GM19239 (cell line): ENCODE data around the gene DSTN.

ENCODE experiments used
- DNase-seq: peaks from one replicate; pipeline ENCODE4 v3.0.0; 2011; ENCODE audit warnings: low spot score; ENCODE audit not compliant: insufficient read length
- FAIRE-seq: peaks from 2 replicates; lab custom pipeline; 2011; peaks lifted over from hg19 to GRCh38; lab: Jason Lieb, UNC

DSTN gene

GRCh38 chr20:17609811-17610377 is 40.0 kb downstream of the DSTN start:
- FAIRE-seq (no peak), DNase-seq (no peak)

GRCh38 chr20:17610566-17611289 is 40.9 kb downstream of the DSTN start:
- FAIRE-seq = no peak

GRCh38 chr20:17611290-17611539 is 41.3 kb downstream of the DSTN start:
- DNase-seq (no peak), FAIRE-seq (no peak)

More at GRCh38 chr20:17610566-17611289, 40.9 kb downstream of the DSTN start:
- DNase-seq = peak; percentile 1

- DNase-seq (peak; percentile 10), FAIRE-seq (no peak)
These were observed 41.8 kb downstream of the DSTN start for GRCh38 chr20:17611540-17612286.

GRCh38 chr20:17612287-17612991 is 42.6 kb downstream of the DSTN start:
- FAIRE-seq = no peak
- DNase-seq = no peak

GRCh38 chr20:17612992-17613327 is 43.1 kb downstream of the DSTN start:
- DNase-seq (no peak), FAIRE-seq (no peak)

- FAIRE-seq = no peak
These were observed 43.7 kb downstream of the DSTN start for GRCh38 chr20:17613328-17614175.

GRCh38 chr20:17614176-17614811 is 44.4 kb downstream of the DSTN start:
- DNase-seq (no peak), FAIRE-seq (no peak)

More at GRCh38 chr20:17613328-17614175, 43.7 kb downstream of the DSTN start:
- peak; percentile 1 for DNase-seq

- DNase-seq = no peak
- no peak for FAIRE-seq
These were observed 45.2 kb downstream of the DSTN start for GRCh38 chr20:17614812-17615644.

GRCh38 chr20:17615645-17616479 is 46.0 kb downstream of the DSTN start:
- FAIRE-seq (no peak), DNase-seq (no peak)

- no peak for DNase-seq
- no peak for FAIRE-seq
These were observed 46.8 kb downstream of the DSTN start for GRCh38 chr20:17616480-17617211.

- DNase-seq (peak; percentile 47), FAIRE-seq (peak; percentile 40)
These were observed 47.5 kb downstream of the DSTN start for GRCh38 chr20:17617212-17617867.

- no peak for FAIRE-seq
- DNase-seq = no peak
These were observed 48.2 kb downstream of the DSTN start for GRCh38 chr20:17617868-17618672.

- no peak for DNase-seq
- FAIRE-seq = no peak
These were observed 48.8 kb downstream of the DSTN start for GRCh38 chr20:17618673-17619013.

- FAIRE-seq (no peak), DNase-seq (no peak)
These were observed 49.6 kb downstream of the DSTN start for GRCh38 chr20:17619351-17620093.
